Measurements from ENCODE around the gene ENOX2.
"Not testable (repeated sequence)": the region's sequence is repeated elsewhere in the genome, so short reads cannot be mapped to it uniquely, and the experiment has no call there.

DNA sequence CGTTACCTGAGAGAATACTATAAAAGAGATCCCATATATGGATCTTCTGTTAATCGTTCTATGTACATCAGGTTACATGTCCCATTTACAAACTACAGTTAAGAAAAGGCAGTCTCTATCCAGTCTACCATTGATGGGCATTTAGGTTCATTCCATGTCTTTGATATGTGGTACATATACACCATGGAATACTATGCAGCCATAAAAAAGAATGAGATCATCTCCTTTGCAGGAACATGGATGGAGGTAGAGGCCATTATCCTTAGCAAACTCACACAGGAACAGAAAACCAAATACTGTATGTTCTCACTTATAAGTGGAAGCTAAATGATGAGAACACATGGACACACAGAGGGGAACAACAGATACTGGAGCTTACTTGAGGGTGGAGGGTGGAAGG, 111.1 kb downstream of the ENOX2 start:
- not testable (repeated sequence) for TF ChIP-seq CTCF (optimal IDR thresholded peaks at IDR 0.05 in 1 of 3, IDR thresholded peaks at IDR 0.05 in 1 of 3, conservative IDR thresholded peaks at IDR 0.05 in 1 of 3; ENCODE audit: extremely low read depth in 1 of 3, insufficient read depth in 2 of 3, low read length in 3 of 3); EZH2 (IDR thresholded peaks at IDR 0.05; ENCODE audit: low read length)
